SU-DHL-6 (cell line): ENCODE measurements around the gene FRS2.

Source experiments
- H2AFZ ChIP-seq: fragments of 200-600 bp; sonication (generic); 2 replicates; pipeline ENCODE4 v1.6.1; 2014; ENCODE audit warnings: low read depth, mild to moderate bottlenecking, moderate library complexity, mixed read lengths, antibody characterized with exemption, low read length; ENCODE audit not compliant: severe bottlenecking
- H3F3A ChIP-seq: fragments of 200-600 bp; shearing (Covaris generic); 2 replicates; pipeline ENCODE4 v1.6.0; 2016; ENCODE audit warnings: antibody characterized with exemption, mild to moderate bottlenecking; ENCODE audit not compliant: insufficient read depth
- H3K27ac ChIP-seq: fragments of 200-600 bp; sonication (generic); 2 replicates; pipeline ENCODE4 v1.5.1; 2016; ENCODE audit warnings: low read depth, mild to moderate bottlenecking, low read length, moderate library complexity, mixed read lengths
- H3K27me3 ChIP-seq: fragments of 200-600 bp; sonication (generic), shearing (Covaris generic); 2 replicates; pipeline ENCODE4 v1.6.0; 2014; ENCODE audit warnings: mild to moderate bottlenecking, low read length
- H3K36me3 ChIP-seq: fragments of 200-600 bp; sonication (generic); 2 replicates; pipeline ENCODE4 v1.6.1; 2014; ENCODE audit warnings: mild to moderate bottlenecking, low read length, mixed read lengths
- H3K4me2 ChIP-seq: fragments of 300-600, 200-600 bp; shearing (Covaris generic), sonication (generic); 2 replicates; pipeline ENCODE4 v1.6.0; 2014; ENCODE audit warnings: low read length, low read depth, mild to moderate bottlenecking; ENCODE audit not compliant: poor library complexity, severe bottlenecking
- H3K4me3 ChIP-seq: fragments of 200-600 bp; sonication (generic); 2 replicates; pipeline ENCODE4 v1.5.1; 2014; ENCODE audit warnings: antibody characterized with exemption, low read length, mild to moderate bottlenecking, mixed read lengths; ENCODE audit not compliant: insufficient read depth, poor library complexity, severe bottlenecking
- H3K79me2 ChIP-seq: fragments of 200-600 bp; sonication (generic); 2 replicates; pipeline ENCODE4 v1.6.1; 2014; ENCODE audit warnings: mild to moderate bottlenecking, low read length, moderate library complexity; ENCODE audit not compliant: insufficient read depth
- H3K9ac ChIP-seq: fragments of 200-600 bp; sonication (generic); 2 replicates; pipeline ENCODE4 v1.7.0; 2014; ENCODE audit warnings: mild to moderate bottlenecking, low read length
- H3K9me2 ChIP-seq: fragments of 200-600 bp; sonication (generic); replicated peaks from 2 replicates; pipeline ENCODE4 v1.6.1; 2014; ENCODE audit warnings: low read length; ENCODE audit not compliant: insufficient read depth
- H3K9me3 ChIP-seq: fragments of 200-600 bp; sonication (generic); 2 replicates; pipeline ENCODE4 v1.6.1; 2014; ENCODE audit warnings: low read length, mixed read lengths; ENCODE audit not compliant: insufficient read depth
- H4K20me1 ChIP-seq: fragments of 200-600 bp; sonication (generic); 2 replicates; pipeline ENCODE4 v1.6.1; 2014; ENCODE audit warnings: low read depth, mild to moderate bottlenecking, antibody characterized with exemption, low read length, moderate library complexity, mixed read lengths
- EZH2phosphoT487 ChIP-seq: fragments of 200-600 bp; sonication (generic), shearing (Covaris generic); conservative IDR thresholded peaks from 2 replicates; pipeline ENCODE4 v1.6.1; 2018; ENCODE audit warnings: mild to moderate bottlenecking, antibody characterized with exemption, low read length, moderate library complexity, mixed read lengths
- TF ChIP-seq, protein P1 (sequence below): fragments of 200-600 bp; sonication (generic); IDR thresholded peaks from one replicate; pipeline ENCODE4 v1.5.1; 2017; ENCODE audit warnings: antibody characterized with exemption, mild to moderate bottlenecking, low read length, moderate library complexity; ENCODE audit not compliant: insufficient read depth, poor library complexity, severe bottlenecking

FRS2 gene

DNA sequence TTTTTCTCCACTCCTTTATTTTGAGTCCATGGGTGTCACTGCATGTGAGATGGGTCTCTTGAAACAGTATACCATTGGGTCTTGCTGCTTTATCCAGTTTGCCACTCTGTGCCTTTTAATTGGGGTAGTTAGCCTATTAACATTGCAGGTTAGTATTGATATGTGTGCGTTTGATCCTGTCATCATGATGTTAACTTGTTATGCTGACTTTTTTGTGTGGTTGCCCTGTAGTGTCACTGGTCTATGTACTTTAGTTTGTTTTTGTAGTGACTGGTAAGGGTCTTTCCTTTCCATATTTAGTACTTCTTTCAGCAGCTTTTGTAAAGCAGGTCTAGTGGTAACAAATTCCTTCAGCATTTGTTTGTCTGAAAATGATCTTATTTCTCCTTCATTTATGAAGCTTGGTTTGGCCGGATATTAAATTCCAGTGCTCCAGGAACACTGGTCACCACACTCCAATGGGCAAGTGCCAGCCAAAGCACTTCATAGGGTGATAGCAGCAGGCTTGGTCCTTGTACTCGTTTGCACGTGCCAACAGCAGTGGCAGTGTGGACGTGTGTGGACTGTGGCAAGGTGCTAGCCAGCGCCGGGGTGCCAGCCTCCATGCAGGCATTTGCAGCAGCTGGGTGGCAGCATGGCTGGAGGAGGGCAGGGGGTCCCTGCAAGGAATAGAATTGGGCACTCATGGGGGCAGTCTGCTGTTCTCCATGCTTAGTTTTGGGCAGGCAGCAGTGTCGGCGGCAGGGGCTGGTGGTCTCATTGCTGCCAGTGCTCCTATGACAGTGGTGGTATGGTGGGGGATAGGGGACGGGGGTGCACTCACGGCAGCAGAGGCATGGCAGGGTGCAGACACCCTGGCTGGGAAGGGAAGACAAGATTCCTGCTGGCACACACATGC lies 53.5 kb downstream of the FRS2 start:
- Histone ChIP-seq H4K20me1 (0 out of 2 replicates have a peak, but pooled peaks cover 4% of the 10 kb centered on the region), H3K79me2 (peaks cover 67% of the 10 kb centered on the region), H3K36me3 (no peaks in the 10 kb centered on the region), H3K27ac (no peak overlapping the region), H3F3A (no peaks in the 10 kb centered on the region), H2AFZ (no peak overlapping the region), H3K4me2 (no peak overlapping the region), H3K27me3 (no peaks in the 10 kb centered on the region), H3K9me3 (no peaks in the 10 kb centered on the region), H3K9ac (no peak overlapping the region), H3K9me2 (no peaks in the 10 kb centered on the region), H3K4me3 (no peak overlapping the region)
- TF ChIP-seq, protein P1, sequence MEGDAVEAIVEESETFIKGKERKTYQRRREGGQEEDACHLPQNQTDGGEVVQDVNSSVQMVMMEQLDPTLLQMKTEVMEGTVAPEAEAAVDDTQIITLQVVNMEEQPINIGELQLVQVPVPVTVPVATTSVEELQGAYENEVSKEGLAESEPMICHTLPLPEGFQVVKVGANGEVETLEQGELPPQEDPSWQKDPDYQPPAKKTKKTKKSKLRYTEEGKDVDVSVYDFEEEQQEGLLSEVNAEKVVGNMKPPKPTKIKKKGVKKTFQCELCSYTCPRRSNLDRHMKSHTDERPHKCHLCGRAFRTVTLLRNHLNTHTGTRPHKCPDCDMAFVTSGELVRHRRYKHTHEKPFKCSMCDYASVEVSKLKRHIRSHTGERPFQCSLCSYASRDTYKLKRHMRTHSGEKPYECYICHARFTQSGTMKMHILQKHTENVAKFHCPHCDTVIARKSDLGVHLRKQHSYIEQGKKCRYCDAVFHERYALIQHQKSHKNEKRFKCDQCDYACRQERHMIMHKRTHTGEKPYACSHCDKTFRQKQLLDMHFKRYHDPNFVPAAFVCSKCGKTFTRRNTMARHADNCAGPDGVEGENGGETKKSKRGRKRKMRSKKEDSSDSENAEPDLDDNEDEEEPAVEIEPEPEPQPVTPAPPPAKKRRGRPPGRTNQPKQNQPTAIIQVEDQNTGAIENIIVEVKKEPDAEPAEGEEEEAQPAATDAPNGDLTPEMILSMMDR = no peak
- no peak for TF ChIP-seq EZH2phosphoT487

DNA sequence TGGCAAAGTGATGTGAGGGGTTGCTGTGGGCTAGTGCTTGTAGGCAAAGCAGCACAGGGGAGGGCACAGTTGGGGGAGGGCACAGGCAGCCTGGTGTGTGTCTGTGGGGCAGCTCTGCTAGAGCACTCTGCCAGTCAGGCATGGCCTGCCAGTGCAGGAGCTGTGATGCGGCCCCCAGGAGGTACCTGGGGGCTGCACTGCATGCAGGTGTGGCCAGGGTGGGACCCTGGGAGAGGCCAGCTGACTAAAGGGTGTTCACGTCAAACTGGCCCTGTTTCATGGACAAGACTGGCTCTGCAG lies 54.1 kb downstream of the FRS2 start:
- H3K9me3 ChIP-seq = no peaks in the 10 kb centered on the region
- no peaks in the 10 kb centered on the region for H3F3A ChIP-seq
- no peak overlapping the region for H3K4me2 ChIP-seq
- peaks cover 70% of the 10 kb centered on the region for H3K79me2 ChIP-seq
- H3K36me3 ChIP-seq = no peaks in the 10 kb centered on the region
- H3K27ac ChIP-seq = no peak overlapping the region
- H4K20me1 ChIP-seq = 0 out of 2 replicates have a peak, but pooled peaks cover 6% of the 10 kb centered on the region
- H3K4me3 ChIP-seq = no peak overlapping the region
- H2AFZ ChIP-seq = no peak overlapping the region
- TF ChIP-seq, protein P1 = no peak
- TF ChIP-seq EZH2phosphoT487 = no peak
- H3K9ac ChIP-seq = no peak overlapping the region
- no peaks in the 10 kb centered on the region for H3K9me2 ChIP-seq
- H3K27me3 ChIP-seq = no peaks in the 10 kb centered on the region

DNA sequence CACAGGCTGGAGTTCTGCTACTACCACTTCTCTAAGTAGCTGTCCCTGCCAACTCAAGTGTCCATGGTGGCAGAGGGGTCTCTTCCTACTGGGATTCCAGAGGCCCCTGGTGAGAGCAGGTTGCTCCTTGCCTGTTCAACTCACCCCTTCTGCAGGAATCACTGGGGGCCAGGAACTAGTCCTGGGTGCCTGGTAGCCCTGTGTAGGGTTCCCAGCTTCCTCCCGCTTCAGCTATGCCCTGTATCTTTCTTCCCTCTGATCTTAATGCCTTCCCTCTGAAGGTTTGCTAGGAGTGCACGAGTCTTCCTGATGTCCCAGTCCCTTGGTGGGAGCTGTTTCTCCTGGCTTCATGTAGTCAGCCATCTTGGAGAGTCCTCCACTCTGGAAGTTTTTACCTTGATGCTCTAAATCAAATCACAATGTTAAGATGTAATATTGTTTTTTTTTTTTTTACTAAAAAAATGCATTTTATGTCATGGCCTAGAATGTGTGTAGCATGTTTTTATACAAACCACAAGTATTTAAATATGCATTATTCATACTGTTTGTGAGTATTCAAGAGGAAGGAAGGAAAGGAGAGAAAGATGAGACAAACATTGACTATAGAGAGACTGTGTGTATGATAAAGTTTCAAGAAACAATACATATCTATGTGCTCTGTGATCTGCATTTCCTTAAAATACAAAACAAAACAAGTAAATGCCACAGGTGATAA lies 54.7 kb downstream of the FRS2 start:
- no peak overlapping the region for H3K27ac ChIP-seq
- H2AFZ ChIP-seq = no peak overlapping the region
- H3K36me3 ChIP-seq = no peaks in the 10 kb centered on the region
- no peak overlapping the region for H3K9ac ChIP-seq
- H3K4me2 ChIP-seq = no peak overlapping the region
- no peak for TF ChIP-seq EZH2phosphoT487
- TF ChIP-seq, protein P1 = no peak
- H3K9me3 ChIP-seq = no peaks in the 10 kb centered on the region
- no peak overlapping the region for H3K4me3 ChIP-seq
- no peaks in the 10 kb centered on the region for H3F3A ChIP-seq
- no peaks in the 10 kb centered on the region for H3K9me2 ChIP-seq
- H4K20me1 ChIP-seq = 0 out of 2 replicates have a peak, but pooled peaks cover 6% of the 10 kb centered on the region
- peaks cover 64% of the 10 kb centered on the region for H3K79me2 ChIP-seq
- no peaks in the 10 kb centered on the region for H3K27me3 ChIP-seq
